ENCODE results near the gene NEDD4L. TPM values are rescaled to one million over a fixed set of nuclear protein-coding genes. Genes with fewer than 3 reads are reported as not detected.

Gene NEDD4L
- total RNA-seq, 4 donors from 2014 or later = 44.0 to 104 (median 59.6) TPM

DNA sequence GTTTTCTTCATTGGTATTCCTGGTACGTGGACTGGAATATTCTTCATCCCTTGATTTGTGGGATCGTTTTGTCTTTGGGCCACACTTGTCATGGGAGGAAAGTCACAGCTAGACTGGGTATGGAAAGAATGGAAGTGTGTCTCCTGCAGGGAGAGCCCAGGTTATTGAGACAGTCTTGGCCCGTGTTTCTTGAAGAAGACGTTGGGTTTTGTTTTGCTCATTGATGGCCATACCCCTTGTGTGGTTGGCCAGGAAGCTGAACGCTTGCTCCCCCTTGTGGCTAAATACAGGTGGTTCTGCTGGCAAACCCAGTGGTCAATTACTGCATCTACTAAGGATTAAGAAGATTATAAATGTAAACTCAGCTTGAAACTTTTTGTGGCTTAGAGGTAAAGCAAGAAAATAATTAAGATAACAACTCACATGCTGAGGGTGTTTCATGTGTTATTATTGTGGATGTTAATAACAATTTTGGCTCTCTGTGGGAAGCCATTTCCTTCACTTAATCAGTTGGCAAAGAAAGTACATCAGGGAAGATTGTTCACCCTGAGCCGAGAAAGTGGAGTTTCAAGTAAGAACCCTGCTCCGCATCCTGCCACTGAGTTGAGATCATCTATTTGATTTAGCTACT is 91.8 kb downstream of the NEDD4L start:
- no peaks in the 10 kb centered on the region for H3K36me3 ChIP-seq
- no peak overlapping the region for H3K4me3 ChIP-seq
- H3K4me1 ChIP-seq = peaks cover 7% of the 10 kb centered on the region
- WGBS = 41% methylated on average over 7 of the region's 7 CpGs
- DNase-seq (ENCODE audit: low spot score in 2 of 2) = no peak
- no peaks in the 10 kb centered on the region for H3K9me3 ChIP-seq
- no peaks in the 10 kb centered on the region for H3K27me3 ChIP-seq
- no peak overlapping the region for H3K27ac ChIP-seq
- TF ChIP-seq EP300 (IDR thresholded peaks at IDR 0.05) (no peak), POLR2AphosphoS5 (IDR thresholded peaks at IDR 0.05) (no peak), POLR2A (IDR thresholded peaks at IDR 0.05) (no peak)
- TF ChIP-seq, protein P1, sequence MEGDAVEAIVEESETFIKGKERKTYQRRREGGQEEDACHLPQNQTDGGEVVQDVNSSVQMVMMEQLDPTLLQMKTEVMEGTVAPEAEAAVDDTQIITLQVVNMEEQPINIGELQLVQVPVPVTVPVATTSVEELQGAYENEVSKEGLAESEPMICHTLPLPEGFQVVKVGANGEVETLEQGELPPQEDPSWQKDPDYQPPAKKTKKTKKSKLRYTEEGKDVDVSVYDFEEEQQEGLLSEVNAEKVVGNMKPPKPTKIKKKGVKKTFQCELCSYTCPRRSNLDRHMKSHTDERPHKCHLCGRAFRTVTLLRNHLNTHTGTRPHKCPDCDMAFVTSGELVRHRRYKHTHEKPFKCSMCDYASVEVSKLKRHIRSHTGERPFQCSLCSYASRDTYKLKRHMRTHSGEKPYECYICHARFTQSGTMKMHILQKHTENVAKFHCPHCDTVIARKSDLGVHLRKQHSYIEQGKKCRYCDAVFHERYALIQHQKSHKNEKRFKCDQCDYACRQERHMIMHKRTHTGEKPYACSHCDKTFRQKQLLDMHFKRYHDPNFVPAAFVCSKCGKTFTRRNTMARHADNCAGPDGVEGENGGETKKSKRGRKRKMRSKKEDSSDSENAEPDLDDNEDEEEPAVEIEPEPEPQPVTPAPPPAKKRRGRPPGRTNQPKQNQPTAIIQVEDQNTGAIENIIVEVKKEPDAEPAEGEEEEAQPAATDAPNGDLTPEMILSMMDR (IDR thresholded peaks at IDR 0.05) = peak; percentile 72 to 77

DNA sequence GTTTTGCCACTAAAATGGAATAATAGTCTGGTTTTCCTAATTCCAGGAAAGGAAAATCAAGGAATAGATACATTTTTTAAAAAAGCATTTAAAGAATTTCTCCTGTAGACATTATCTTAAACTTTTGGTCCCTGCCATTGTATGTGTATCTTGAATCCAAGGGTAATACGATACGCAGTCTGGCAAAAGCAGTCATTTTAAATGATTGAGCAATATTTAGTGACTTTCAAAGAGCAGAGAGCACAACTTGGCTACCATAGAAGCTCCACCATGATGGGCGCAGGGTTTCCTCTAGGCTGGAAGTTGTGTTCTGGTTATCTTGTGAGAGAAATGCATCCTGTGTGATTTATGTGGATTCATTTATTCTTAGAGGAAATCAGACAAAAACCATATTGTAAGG is 92.9 kb downstream of the NEDD4L start:
- Histone ChIP-seq H3K27ac (no peak overlapping the region), H3K27me3 (no peaks in the 10 kb centered on the region), H3K4me3 (no peak overlapping the region), H3K4me1 (peaks cover 7% of the 10 kb centered on the region), H3K36me3 (no peaks in the 10 kb centered on the region), H3K9me3 (no peaks in the 10 kb centered on the region)
- WGBS = 89% methylated on average over 3 of the region's 3 CpGs
- no peak for DNase-seq (ENCODE audit: low spot score in 2 of 2)
- TF ChIP-seq POLR2A (IDR thresholded peaks at IDR 0.05) (no peak), POLR2AphosphoS5 (IDR thresholded peaks at IDR 0.05) (no peak)
- TF ChIP-seq, protein P1 (IDR thresholded peaks at IDR 0.05) = no peak

- Histone ChIP-seq H3K27me3 (no peaks in the 10 kb centered on the region), H3K36me3 (no peaks in the 10 kb centered on the region), H3K9me3 (no peaks in the 10 kb centered on the region), H3K4me3 (no peak overlapping the region), H3K27ac (no peak overlapping the region), H3K4me1 (peaks cover 7% of the 10 kb centered on the region)
- TF ChIP-seq POLR2AphosphoS5 (IDR thresholded peaks at IDR 0.05) = no peak
- no peak for TF ChIP-seq EP300 (IDR thresholded peaks at IDR 0.05)
- no peak for TF ChIP-seq POLR2A (IDR thresholded peaks at IDR 0.05)
- TF ChIP-seq, protein P1 (IDR thresholded peaks at IDR 0.05) = no peak
- DNase-seq (ENCODE audit: low spot score in 2 of 2) = peak in 1 of 2 donors; percentile 1
- WGBS = 75% methylated on average over 8 of the region's 8 CpGs
Measured at GRCh38 chr18:58139459-58140386, 95.7 kb downstream of the NEDD4L start.

DNA sequence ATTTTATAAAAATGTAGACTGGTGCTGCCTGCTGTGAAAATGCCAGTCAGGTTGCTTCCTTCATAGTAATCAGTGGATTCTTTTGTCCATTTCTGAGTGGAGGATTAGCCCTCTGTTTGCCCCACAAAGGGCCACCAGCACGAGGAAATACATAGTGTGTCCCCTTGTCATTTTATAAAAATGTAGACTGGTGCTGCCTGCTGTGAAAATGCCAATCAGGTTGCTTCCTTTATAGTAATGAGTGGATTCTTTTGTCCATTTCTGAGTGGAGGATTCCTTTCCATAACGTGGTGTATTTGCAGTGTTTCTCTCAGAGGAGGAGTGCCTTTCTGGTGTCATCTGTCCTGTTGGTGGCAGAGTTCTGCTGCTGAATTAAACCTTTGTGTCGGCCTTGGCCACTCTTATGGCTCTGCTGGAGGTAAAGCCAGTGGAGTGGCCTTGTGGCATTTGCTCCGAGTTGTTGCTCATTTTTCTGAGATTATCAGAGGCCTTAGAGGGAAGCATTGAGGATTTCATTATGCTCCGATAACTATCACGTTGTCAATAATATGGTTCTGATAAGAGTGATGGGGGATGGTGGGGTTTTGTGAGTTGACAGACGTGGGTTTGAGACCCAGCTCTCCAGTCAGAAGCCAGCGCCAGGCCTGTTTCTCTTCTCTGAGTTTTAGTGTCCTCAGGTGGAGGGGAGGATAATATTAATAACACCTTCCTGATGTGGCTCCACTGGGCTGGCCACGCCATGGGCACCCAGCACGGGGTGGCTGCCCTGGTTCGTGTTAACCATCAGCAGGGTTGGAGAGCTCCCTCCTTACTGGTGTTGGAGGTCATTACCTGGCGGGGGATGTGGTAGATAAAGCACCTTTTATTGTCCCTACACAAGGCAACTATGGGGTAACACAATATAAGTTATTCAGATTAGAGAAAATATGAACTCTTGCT is 96.6 kb downstream of the NEDD4L start:
- peaks cover 2% of the 10 kb centered on the region for H3K4me1 ChIP-seq
- H3K27ac ChIP-seq = no peak overlapping the region
- DNase-seq (ENCODE audit: low spot score in 2 of 2) = no peak
- TF ChIP-seq EP300 (IDR thresholded peaks at IDR 0.05) (no peak), POLR2A (IDR thresholded peaks at IDR 0.05) (no peak), POLR2AphosphoS5 (IDR thresholded peaks at IDR 0.05) (no peak)
- TF ChIP-seq, protein P1 (IDR thresholded peaks at IDR 0.05) = no peak
- WGBS = 83% methylated on average over 12 of the region's 12 CpGs
- H3K4me3 ChIP-seq = no peak overlapping the region
- H3K9me3 ChIP-seq = no peaks in the 10 kb centered on the region
- no peaks in the 10 kb centered on the region for H3K36me3 ChIP-seq
- H3K27me3 ChIP-seq = no peaks in the 10 kb centered on the region
